GM12874 (cell line): ENCODE data around the gene TRIM37.

Source experiments
- CTCF ChIP-seq: IDR thresholded peaks from 2 replicates; pipeline ENCODE4 v1.5.1; 2011; ENCODE audit warnings: low read depth, mild to moderate bottlenecking, control low read depth, low read length, moderate library complexity; ENCODE audit not compliant: insufficient read depth

Gene TRIM37

DNA sequence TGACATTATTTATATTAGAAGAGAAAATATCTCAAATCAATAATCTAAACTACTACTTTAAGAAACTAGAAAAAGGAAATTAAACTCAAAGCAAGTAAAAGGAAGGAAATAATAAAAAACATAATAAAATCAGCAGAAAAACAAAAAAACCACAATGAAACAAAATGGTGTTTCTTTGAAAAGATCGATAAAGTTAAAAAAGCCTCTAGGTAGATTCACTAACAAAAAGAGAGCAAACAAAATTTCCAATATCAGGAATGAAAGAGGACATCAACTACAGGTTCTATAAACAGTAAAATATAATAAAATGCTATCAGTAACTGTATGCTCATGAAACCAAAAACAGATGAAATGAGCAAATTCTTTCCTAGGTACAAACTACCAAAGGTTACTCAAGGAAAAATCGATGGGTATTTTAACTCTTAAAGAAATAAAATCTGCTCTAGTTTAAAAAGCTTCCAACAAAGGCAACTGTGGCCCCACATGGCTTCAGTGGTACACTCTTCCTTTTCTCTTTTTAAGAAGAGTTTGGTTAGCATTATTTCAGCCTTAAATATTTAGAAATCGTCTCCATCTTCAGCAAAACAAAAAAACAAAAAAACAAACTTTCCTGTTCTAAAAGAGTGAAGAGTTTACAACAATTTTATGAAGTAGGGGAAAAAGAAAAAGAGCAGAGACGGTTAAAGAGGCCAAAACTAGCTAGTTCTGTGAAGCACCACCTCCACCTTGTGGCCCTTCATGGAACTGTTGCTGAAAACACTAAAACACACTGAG lies 102.2 kb downstream of the TRIM37 start:
- TF ChIP-seq CTCF = peak; percentile 86

DNA sequence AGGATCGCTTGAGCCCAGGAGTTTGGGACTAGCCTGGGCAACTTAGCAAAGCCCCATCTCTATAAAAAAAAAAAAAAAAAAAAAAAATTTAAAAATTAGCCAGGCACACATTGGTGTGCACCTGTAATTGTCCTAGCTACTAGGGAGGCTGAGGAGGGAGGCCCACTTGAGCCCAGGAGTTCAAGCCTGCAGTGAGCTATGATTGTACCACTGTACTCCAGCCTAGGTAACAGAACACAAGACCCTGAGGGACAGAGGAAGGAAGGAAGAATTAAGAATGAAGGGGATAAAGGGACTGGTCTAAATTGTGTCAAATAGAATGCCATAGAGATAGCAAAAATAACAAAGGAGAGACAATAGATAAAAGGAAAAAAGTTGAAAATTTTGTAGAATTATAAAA lies 102.8 kb downstream of the TRIM37 start:
- TF ChIP-seq CTCF = no peak

- no peak for TF ChIP-seq CTCF
These were observed 103.8 kb downstream of the TRIM37 start for GRCh38 chr17:59002848-59003247.

DNA sequence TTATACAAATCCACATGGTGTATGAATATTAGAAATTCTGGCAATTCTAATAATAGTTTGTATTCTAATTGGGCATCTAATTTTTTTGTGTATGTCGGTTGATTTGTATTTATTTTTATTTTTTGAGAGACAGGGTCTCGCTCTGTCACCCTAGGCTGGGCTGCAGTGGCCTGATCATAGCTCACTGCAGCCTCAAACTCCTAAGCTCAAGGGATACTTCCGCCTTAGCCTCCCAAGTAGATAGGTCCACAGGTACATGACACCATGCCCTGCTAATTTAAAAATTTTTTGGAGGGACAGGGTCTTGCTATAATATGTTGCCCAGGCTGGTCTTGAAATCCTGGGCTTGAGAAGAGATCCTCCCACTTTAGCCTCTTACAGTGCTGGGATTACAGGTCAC lies 104.6 kb downstream of the TRIM37 start:
- no peak for TF ChIP-seq CTCF

- no peak for TF ChIP-seq CTCF
These were observed 105.4 kb downstream of the TRIM37 start for GRCh38 chr17:59001158-59001814.

DNA sequence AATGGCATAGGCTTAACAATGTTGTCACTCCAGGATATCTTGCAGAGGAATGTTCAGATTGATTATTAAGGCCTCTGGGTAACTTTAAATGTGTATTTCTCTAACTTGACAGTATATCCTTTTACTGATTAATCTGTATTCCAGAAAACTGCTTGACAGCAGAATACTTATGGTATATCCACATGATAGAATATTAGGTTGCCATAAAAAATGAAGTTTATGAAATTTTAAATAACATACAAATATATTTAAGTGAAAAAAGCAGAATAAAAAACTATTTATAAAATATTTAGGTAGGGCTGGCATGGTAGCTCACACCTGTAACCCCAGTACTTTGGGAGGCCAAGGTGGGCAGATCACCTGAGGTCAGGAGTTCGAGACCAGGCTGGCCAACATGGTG lies 106.7 kb downstream of the TRIM37 start:
- no peak for TF ChIP-seq CTCF

DNA sequence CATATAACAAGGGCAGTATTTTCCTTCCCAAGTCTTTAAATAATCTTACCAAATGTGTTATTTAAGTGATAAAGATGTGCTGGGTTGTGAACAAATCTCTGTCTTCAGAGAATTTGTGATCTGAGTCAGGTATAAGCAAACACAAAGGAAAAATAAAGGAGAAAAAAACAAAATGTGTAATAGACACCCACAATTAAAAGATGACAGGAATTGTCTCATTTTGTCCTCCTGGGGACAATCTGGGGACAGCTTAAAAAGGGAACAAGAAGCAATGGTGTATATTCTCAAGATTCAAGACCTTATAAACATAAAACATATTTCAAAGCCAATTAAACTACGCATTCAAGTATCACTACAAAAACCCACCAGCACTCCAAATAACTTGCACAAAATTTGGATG lies 107.2 kb downstream of the TRIM37 start:
- TF ChIP-seq CTCF = no peak
